HG03457 (cell line): ENCODE data around the gene ALDH3B2.
"Not testable (repeated sequence)": the region's sequence is repeated elsewhere in the genome, so short reads cannot be mapped to it uniquely, and the experiment has no call there.

Experiments
- ATAC-seq: cut with Tn5 transposase; IDR thresholded peaks from one replicate; pipeline ENCODE4 v1.9.1; 2021; ENCODE audit warnings: moderate number of reproducible peaks; ENCODE audit not compliant: unreplicated experiment

ALDH3B2 gene

GRCh38 chr11:67662835-67663531, 11.4 kb downstream of the ALDH3B2 start:
- no peak for ATAC-seq

- ATAC-seq: no peak
These were observed 12.1 kb downstream of the ALDH3B2 start for GRCh38 chr11:67662142-67662834.

GRCh38 chr11:67660752-67661151, 13.7 kb downstream of the ALDH3B2 start:
- ATAC-seq: not testable (repeated sequence)

- ATAC-seq: not testable (repeated sequence)
These were observed 14.7 kb downstream of the ALDH3B2 start for GRCh38 chr11:67659651-67660165.

- ATAC-seq: no peak
These were observed 17.1 kb downstream of the ALDH3B2 start for GRCh38 chr11:67657300-67657699.

- no peak for ATAC-seq
These were observed 18.0 kb downstream of the ALDH3B2 start for GRCh38 chr11:67656278-67656922.

- no peak for ATAC-seq
These were observed 20.2 kb downstream of the ALDH3B2 start for GRCh38 chr11:67654225-67654624.

- ATAC-seq: no peak
These were observed 21.2 kb downstream of the ALDH3B2 start for GRCh38 chr11:67652965-67653845.

- no peak for ATAC-seq
These were observed 22.2 kb downstream of the ALDH3B2 start for GRCh38 chr11:67651976-67652781.

- no peak for ATAC-seq
These were observed 24.6 kb downstream of the ALDH3B2 start for GRCh38 chr11:67649634-67650510.

- ATAC-seq: no peak
These were observed 25.4 kb downstream of the ALDH3B2 start for GRCh38 chr11:67648796-67649613.

GRCh38 chr11:67648140-67648795, 26.2 kb downstream of the ALDH3B2 start:
- ATAC-seq: no peak

- no peak for ATAC-seq
These were observed 27.0 kb downstream of the ALDH3B2 start for GRCh38 chr11:67647471-67647870.

- ATAC-seq: no peak
These were observed 27.7 kb downstream of the ALDH3B2 start for GRCh38 chr11:67646535-67647336.

GRCh38 chr11:67645521-67646461, 28.6 kb downstream of the ALDH3B2 start:
- no peak for ATAC-seq
